CD4-positive, alpha-beta memory T cell (primary cell): ENCODE measurements around the gene ZBTB33. TPM values are rescaled to one million over a fixed set of nuclear protein-coding genes. Genes with fewer than 3 reads are reported as not detected.

ENCODE experiments used
- CTCF ChIA-PET: fragments of 350-600 bp; sonication (Branson Sonifier 250); formaldehyde crosslinking; loops from one replicate; lab custom pipeline; 2021; ENCODE audit warnings: inconsistent platforms; ENCODE audit not compliant: partially characterized antibody; lab: Charles Lee
- POLR2A ChIA-PET: fragments of 350-600 bp; sonication (Branson Sonifier 250); formaldehyde crosslinking; loops from one replicate; lab custom pipeline; 2021; ENCODE audit not compliant: partially characterized antibody; lab: Charles Lee
- DNase-seq, 5 donors: peaks; one replicate each; pipeline versions ENCODE4 v3.0.0 to v3.0.0-alpha.2; 2020 to 2022; ENCODE audit warnings: mixed read lengths in 1 of 5
- H3K27ac ChIP-seq: one replicate; pipeline ENCODE4 v1.7.0; 2013; ENCODE audit warnings: low read depth, low read length
- H3K27me3 ChIP-seq: 2 replicates; pipeline ENCODE4 v1.7.0; 2013; ENCODE audit warnings: mild to moderate bottlenecking, low read length, moderate library complexity; ENCODE audit not compliant: insufficient read depth
- H3K36me3 ChIP-seq: 2 replicates; pipeline ENCODE4 v1.7.0; 2013; ENCODE audit warnings: mild to moderate bottlenecking, low read length, moderate library complexity; ENCODE audit not compliant: insufficient read depth
- H3K4me1 ChIP-seq: 2 replicates; pipeline ENCODE4 v1.7.0; 2013; ENCODE audit warnings: mild to moderate bottlenecking, low read length, moderate library complexity; ENCODE audit not compliant: insufficient read depth
- H3K4me3 ChIP-seq, 2 donors: one replicate each; pipeline ENCODE4 v1.7.0; 2013; ENCODE audit warnings: low read length in 2 of 2, mild to moderate bottlenecking in 1 of 2
- H3K9me3 ChIP-seq, 2 donors: one replicate each; pipeline ENCODE4 v1.7.0; 2013; ENCODE audit warnings: low read length in 2 of 2, control low read depth in 1 of 2; ENCODE audit not compliant: control insufficient read depth in 1 of 2
- H3K27ac Mint-ChIP-seq, 7 donors: one replicate each; pipeline ENCODE4 v1.8.0; 2020 to 2021; ENCODE audit warnings: mixed read lengths in 7 of 7, mild to moderate bottlenecking in 6 of 7, inconsistent platforms in 3 of 7, moderate library complexity in 3 of 7
- H3K27me3 Mint-ChIP-seq, 2 donors: one replicate each; pipeline ENCODE4 v1.8.0; 2020 to 2021; ENCODE audit warnings: mixed read lengths in 2 of 2
- H3K36me3 Mint-ChIP-seq, 2 donors: one replicate each; pipeline ENCODE4 v1.8.0; 2020 to 2021; ENCODE audit warnings: mixed read lengths in 2 of 2, inconsistent platforms in 1 of 2, mild to moderate bottlenecking in 1 of 2
- H3K4me1 Mint-ChIP-seq, 4 donors: one replicate each; pipeline ENCODE4 v1.8.0; 2020 to 2021; ENCODE audit warnings: mixed read lengths in 4 of 4, mild to moderate bottlenecking in 1 of 4
- H3K4me3 Mint-ChIP-seq, 8 donors: one replicate each; pipeline ENCODE4 v1.8.0; 2020 to 2021; ENCODE audit warnings: mixed read lengths in 8 of 8, mild to moderate bottlenecking in 7 of 8, moderate library complexity in 6 of 8, inconsistent platforms in 3 of 8
- H3K9me3 Mint-ChIP-seq, 8 donors: one replicate each; pipeline ENCODE4 v1.8.0; 2020 to 2021; ENCODE audit warnings: mixed read lengths in 8 of 8, mild to moderate bottlenecking in 5 of 8, inconsistent platforms in 3 of 8, moderate library complexity in 1 of 8
- intact Hi-C: fragments of 100-400 bp; cut with micrococcal nuclease; formaldehyde crosslinking; loops from one replicate; pipeline ENCODE4 v1.15.1; 2023
- polyA plus RNA-seq, 2 donors: library from polyadenylated mRNA; unstranded; fragments of 300-500 nt; fragmentation: Illumina TruSeq; gene quantifications; one replicate each; pipeline ENCODE4 v1.2.3, GENCODE V29; 2021
- total RNA-seq, 2 experiments: library from RNA; stranded (reverse); gene quantifications; one replicate each; pipeline ENCODE4 v1.2.3, GENCODE V29; 2021

The ZBTB33 gene
- total and polyA plus RNA-seq, 4 experiments from 2014 or later: 9.5 to 34.6 (median 26.6) TPM

DNA sequence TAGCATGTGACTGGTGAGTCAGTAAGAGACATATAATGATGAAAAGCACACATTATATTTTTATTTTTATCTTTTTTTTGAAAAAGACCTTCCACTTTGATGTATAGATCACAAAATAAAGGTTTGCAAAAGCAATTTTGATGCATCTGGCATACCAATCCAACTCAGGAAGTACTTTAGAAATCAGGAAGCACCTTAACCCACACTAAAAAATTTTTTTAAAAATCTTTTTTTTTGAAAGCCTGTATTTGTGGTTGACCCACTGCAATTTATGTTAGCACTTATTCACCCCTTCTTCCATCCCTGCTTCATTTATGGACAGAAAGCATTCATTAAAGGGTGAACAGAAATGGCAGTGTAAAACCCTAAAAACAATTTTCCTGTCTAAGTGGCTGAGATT, 44.0 kb downstream of the ZBTB33 start:
- no peaks in the 10 kb centered on the region for H3K9me3 Mint-ChIP-seq
- peak in 1 of 5 donors; percentile 17 for DNase-seq
- no peaks in the 10 kb centered on the region for H3K27me3 ChIP-seq
- H3K4me1 Mint-ChIP-seq: peaks cover 6 to 20% (median 9%) of the 10 kb centered on the region in 4 donors
- no peaks in the 10 kb centered on the region for H3K36me3 ChIP-seq
- peaks cover 15% of the 10 kb centered on the region for H3K4me1 ChIP-seq
- intact Hi-C loops: loop anchor here (2.0 kb wide), 1 partner anchor 44 kb away; the partner anchor contains the start of gene ZBTB33
- H3K4me3 ChIP-seq: no peak overlapping the region
- peak overlapping the region in 3 of 8 donors; percentile 11 to 65 (median 18) for H3K4me3 Mint-ChIP-seq
- CTCF ChIA-PET: no interaction called here
- no peak overlapping the region for H3K27ac ChIP-seq
- no peaks in the 10 kb centered on the region for H3K27me3 Mint-ChIP-seq
- no peaks in the 10 kb centered on the region for H3K36me3 Mint-ChIP-seq
- POLR2A ChIA-PET: no interaction called here
- peak overlapping the region in 6 of 7 donors; percentile 24 to 86 (median 56) for H3K27ac Mint-ChIP-seq
- no peaks in the 10 kb centered on the region for H3K9me3 ChIP-seq

DNA sequence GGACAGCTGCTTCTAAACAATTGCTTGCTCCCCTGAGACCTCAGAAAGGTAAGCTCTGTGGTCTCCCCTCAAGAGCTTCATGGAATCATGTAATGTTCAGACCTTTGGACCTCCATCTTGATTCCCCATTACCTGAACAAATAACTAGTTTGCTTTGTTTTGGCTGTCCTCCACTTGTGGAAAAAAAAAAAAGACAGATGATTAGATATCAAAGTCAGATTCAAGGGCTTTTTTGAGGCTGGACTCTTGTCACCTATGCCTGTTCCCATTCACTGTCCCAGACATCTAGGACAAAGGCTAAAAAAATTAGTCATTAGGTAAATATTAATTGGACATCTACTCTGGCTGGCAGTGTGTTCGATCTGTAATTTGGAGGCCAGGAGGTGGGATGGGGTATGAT, 47.3 kb downstream of the ZBTB33 start:
- H3K4me3 ChIP-seq: no peak overlapping the region
- H3K36me3 Mint-ChIP-seq: no peaks in the 10 kb centered on the region

GRCh38 chrX:120299928-120300327, 49.3 kb downstream of the ZBTB33 start:
- H3K36me3 ChIP-seq: no peaks in the 10 kb centered on the region
- CTCF ChIA-PET: interaction anchor here (1.6 kb wide), 1 partner anchor 9 kb away, joined by 8 read pairs; no protein-coding TSS in a partner anchor
- peaks cover 15 to 24% (median 19%) of the 10 kb centered on the region in 4 donors for H3K4me1 Mint-ChIP-seq
- no peak overlapping the region for H3K27ac ChIP-seq
- no peak overlapping the region for H3K4me3 ChIP-seq
- POLR2A ChIA-PET: no interaction called here
- H3K9me3 Mint-ChIP-seq: no peaks in the 10 kb centered on the region
- no peak overlapping the region for H3K4me3 Mint-ChIP-seq
- H3K27me3 ChIP-seq: no peaks in the 10 kb centered on the region
- H3K9me3 ChIP-seq: no peaks in the 10 kb centered on the region
- H3K4me1 ChIP-seq: peaks cover 29% of the 10 kb centered on the region
- H3K27me3 Mint-ChIP-seq: no peaks in the 10 kb centered on the region
- no peaks in the 10 kb centered on the region for H3K36me3 Mint-ChIP-seq
- H3K27ac Mint-ChIP-seq: no peak overlapping the region
- intact Hi-C loops: no loop called here
- DNase-seq: no peak

More for the DNA sequence above, 47.3 kb downstream of the ZBTB33 start:
- Histone ChIP-seq H3K9me3 (no peaks in the 10 kb centered on the region), H3K27me3 (no peaks in the 10 kb centered on the region), H3K36me3 (no peaks in the 10 kb centered on the region), H3K4me1 (peaks cover 32% of the 10 kb centered on the region), H3K27ac (no peak overlapping the region)
- ChIA-PET POLR2A (no interaction called here), CTCF (interaction anchor here (1.2 kb wide), 1 partner anchor 47 kb away, joined by 3 read pairs; the partner anchor contains the start of gene ZBTB33)
- Mint-ChIP-seq H3K27me3 (no peaks in the 10 kb centered on the region), H3K4me1 (peaks cover 20 to 37% (median 21%) of the 10 kb centered on the region in 4 donors), H3K4me3 (no peak overlapping the region), H3K9me3 (no peaks in the 10 kb centered on the region), H3K27ac (no peak overlapping the region)
- no peak for DNase-seq
- intact Hi-C loops: no loop called here

DNA sequence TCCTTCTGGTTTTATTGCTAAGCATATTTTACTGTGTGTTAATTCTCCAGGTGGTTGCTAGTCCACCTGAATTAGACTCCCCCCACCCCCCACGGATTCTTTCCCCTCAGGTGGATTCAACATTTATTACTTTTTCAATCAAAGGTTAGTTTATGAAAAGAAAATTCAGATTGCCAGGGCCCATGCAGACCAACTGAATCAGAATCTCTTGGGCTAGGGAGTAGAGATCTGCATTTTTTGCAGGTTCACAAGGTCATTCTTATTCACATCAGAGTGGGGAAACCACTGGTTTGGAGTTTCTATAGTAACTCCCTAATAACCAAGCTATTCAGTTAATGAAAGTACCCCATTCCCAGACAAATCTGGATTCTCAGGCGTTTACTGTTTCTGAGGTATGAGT, 50.9 kb downstream of the ZBTB33 start:
- H3K4me1 Mint-ChIP-seq: peaks cover 14 to 21% (median 16%) of the 10 kb centered on the region in 4 donors
- Histone ChIP-seq H3K36me3 (no peaks in the 10 kb centered on the region), H3K27me3 (no peaks in the 10 kb centered on the region), H3K4me3 (no peak overlapping the region), H3K9me3 (no peaks in the 10 kb centered on the region), H3K27ac (no peak overlapping the region), H3K4me1 (peaks cover 27% of the 10 kb centered on the region)
- H3K27ac Mint-ChIP-seq: peak overlapping the region in 2 of 7 donors; percentile 13 to 51
- H3K9me3 Mint-ChIP-seq: no peaks in the 10 kb centered on the region
- DNase-seq: no peak
- POLR2A ChIA-PET: interaction anchor here (2.4 kb wide), 1 partner anchor 51 kb away, joined by 18 read pairs; the partner anchor contains the start of gene ZBTB33
- no peaks in the 10 kb centered on the region for H3K27me3 Mint-ChIP-seq
- H3K4me3 Mint-ChIP-seq: no peak overlapping the region
- CTCF ChIA-PET: interaction anchor here (1.6 kb wide), 1 partner anchor 8 kb away, joined by 8 read pairs; no protein-coding TSS in a partner anchor
- H3K36me3 Mint-ChIP-seq: no peaks in the 10 kb centered on the region
- intact Hi-C loops: no loop called here

GRCh38 chrX:120301960-120302359, 51.3 kb downstream of the ZBTB33 start:
- H3K4me3 Mint-ChIP-seq: peak overlapping the region; percentile 17 to 76 (median 46)
- H3K36me3 ChIP-seq: no peaks in the 10 kb centered on the region
- H3K9me3 Mint-ChIP-seq: no peaks in the 10 kb centered on the region
- DNase-seq: no peak
- H3K4me1 ChIP-seq: peaks cover 27% of the 10 kb centered on the region
- ChIA-PET CTCF (interaction anchor here (1.0 to 1.1 kb wide), 2 partner anchors 32 to 51 kb away, joined by 3 to 7 read pairs; partner anchors contain the start of gene ZBTB33), POLR2A (interaction anchor here (1.1 to 2.4 kb wide), 2 partner anchors 8 to 51 kb away, joined by 3 to 18 read pairs; partner anchors contain the start of gene ZBTB33)
- peak overlapping the region in 6 of 7 donors; percentile 51 to 91 (median 68) for H3K27ac Mint-ChIP-seq
- intact Hi-C loops: no loop called here
- H3K4me3 ChIP-seq: no peak overlapping the region
- H3K27ac ChIP-seq: no peak overlapping the region
- peaks cover 14 to 26% (median 16%) of the 10 kb centered on the region in 4 donors for H3K4me1 Mint-ChIP-seq
- H3K9me3 ChIP-seq: no peaks in the 10 kb centered on the region
- H3K27me3 ChIP-seq: no peaks in the 10 kb centered on the region
- no peaks in the 10 kb centered on the region for H3K36me3 Mint-ChIP-seq
- H3K27me3 Mint-ChIP-seq: no peaks in the 10 kb centered on the region

- CTCF ChIA-PET: interaction anchor here (1.0 to 1.1 kb wide), 2 partner anchors 33 to 52 kb away, joined by 3 to 7 read pairs; partner anchors contain the start of gene ZBTB33
- H3K4me1 ChIP-seq: peaks cover 27% of the 10 kb centered on the region
- DNase-seq: peak; percentile 20 to 63 (median 59)
Observed at GRCh38 chrX:120302434-120302833, 51.8 kb downstream of the ZBTB33 start.

GRCh38 chrX:120304256-120304655, 53.6 kb downstream of the ZBTB33 start:
- no peak for DNase-seq
- H3K4me1 Mint-ChIP-seq: peaks cover 15 to 38% (median 17%) of the 10 kb centered on the region in 4 donors
- no peaks in the 10 kb centered on the region for H3K9me3 Mint-ChIP-seq
- Histone ChIP-seq H3K27ac (no peak overlapping the region), H3K4me1 (peaks cover 37% of the 10 kb centered on the region), H3K36me3 (no peaks in the 10 kb centered on the region), H3K27me3 (peaks cover 4% of the 10 kb centered on the region), H3K4me3 (no peak overlapping the region), H3K9me3 (no peaks in the 10 kb centered on the region)
- H3K27me3 Mint-ChIP-seq: no peaks in the 10 kb centered on the region
- no peak overlapping the region for H3K27ac Mint-ChIP-seq
- POLR2A ChIA-PET: interaction anchor here (1.6 kb wide), 1 partner anchor 53 kb away, joined by 4 read pairs; the partner anchor contains the start of gene ZBTB33
- no peaks in the 10 kb centered on the region for H3K36me3 Mint-ChIP-seq
- no peak overlapping the region for H3K4me3 Mint-ChIP-seq
- CTCF ChIA-PET: no interaction called here
- intact Hi-C loops: no loop called here

More at GRCh38 chrX:120302434-120302833, 51.8 kb downstream of the ZBTB33 start:
- Mint-ChIP-seq H3K4me1 (peaks cover 14 to 28% (median 16%) of the 10 kb centered on the region in 4 donors), H3K27me3 (no peaks in the 10 kb centered on the region), H3K9me3 (no peaks in the 10 kb centered on the region), H3K36me3 (no peaks in the 10 kb centered on the region), H3K4me3 (peak overlapping the region; percentile 17 to 76 (median 59)), H3K27ac (peak overlapping the region in 6 of 7 donors; percentile 51 to 91 (median 78))
- POLR2A ChIA-PET: interaction anchor here (1.1 to 2.4 kb wide), 2 partner anchors 9 to 52 kb away, joined by 3 to 18 read pairs; partner anchors contain the start of gene ZBTB33
- intact Hi-C loops: no loop called here
- Histone ChIP-seq H3K27ac (peak overlapping the region; percentile 26), H3K27me3 (no peaks in the 10 kb centered on the region), H3K4me3 (no peak overlapping the region), H3K9me3 (no peaks in the 10 kb centered on the region), H3K36me3 (no peaks in the 10 kb centered on the region)
